ENCODE data around the gene TOPORS.

Gene TOPORS

DNA sequence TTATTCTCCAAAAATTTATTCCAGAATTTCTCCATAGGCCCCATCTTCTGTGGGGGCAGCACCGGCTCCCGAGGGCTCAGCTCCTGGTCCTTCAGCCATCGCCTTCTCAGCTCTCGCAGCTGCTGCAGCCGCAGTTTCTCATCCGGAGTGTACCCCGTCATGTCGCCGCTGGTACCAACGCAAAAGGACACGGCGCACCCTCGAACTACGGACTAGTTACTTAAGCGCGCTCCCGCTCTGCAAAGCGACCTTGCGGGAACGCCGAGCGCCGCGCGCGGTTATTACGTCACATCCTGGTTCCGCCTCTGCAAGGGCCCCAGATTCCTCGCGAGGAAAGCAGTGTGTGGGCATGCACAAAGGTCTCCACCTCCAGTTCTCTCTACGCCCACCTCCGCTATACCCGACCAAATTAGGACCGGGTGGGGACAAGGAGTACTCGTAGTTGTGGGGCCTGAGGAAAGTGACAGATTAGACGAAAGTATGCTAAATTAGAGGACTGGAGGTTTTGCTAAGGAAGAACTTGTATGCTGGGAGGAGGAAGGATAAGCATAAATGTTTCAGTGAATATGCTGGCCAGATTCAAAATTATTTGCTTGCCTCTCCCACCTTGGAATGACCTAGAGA, 20.6 kb upstream of the TOPORS start, which contains the start of gene NDUFB6:
Gene NDUFB6 (minus strand): TSS at position 260 of the 624 bp plus-strand sequence. CDS start 99 bp downstream, at position 161.
- peaks cover 2% of the 10 kb centered on the region for H3K36me3 ChIP-seq
- H3K27me3 ChIP-seq (ENCODE audit: insufficient read depth, low read depth, severe bottlenecking), result peaks cover 11% of the 10 kb centered on the region
- TF ChIP-seq, protein P1, sequence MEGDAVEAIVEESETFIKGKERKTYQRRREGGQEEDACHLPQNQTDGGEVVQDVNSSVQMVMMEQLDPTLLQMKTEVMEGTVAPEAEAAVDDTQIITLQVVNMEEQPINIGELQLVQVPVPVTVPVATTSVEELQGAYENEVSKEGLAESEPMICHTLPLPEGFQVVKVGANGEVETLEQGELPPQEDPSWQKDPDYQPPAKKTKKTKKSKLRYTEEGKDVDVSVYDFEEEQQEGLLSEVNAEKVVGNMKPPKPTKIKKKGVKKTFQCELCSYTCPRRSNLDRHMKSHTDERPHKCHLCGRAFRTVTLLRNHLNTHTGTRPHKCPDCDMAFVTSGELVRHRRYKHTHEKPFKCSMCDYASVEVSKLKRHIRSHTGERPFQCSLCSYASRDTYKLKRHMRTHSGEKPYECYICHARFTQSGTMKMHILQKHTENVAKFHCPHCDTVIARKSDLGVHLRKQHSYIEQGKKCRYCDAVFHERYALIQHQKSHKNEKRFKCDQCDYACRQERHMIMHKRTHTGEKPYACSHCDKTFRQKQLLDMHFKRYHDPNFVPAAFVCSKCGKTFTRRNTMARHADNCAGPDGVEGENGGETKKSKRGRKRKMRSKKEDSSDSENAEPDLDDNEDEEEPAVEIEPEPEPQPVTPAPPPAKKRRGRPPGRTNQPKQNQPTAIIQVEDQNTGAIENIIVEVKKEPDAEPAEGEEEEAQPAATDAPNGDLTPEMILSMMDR (IDR thresholded peaks at IDR 0.05; ENCODE audit: low read depth, low read length), result no peak
- H3K9me3 ChIP-seq (ENCODE audit: severe bottlenecking), result no peaks in the 10 kb centered on the region
- DNase-seq, result peak; percentile 91
- H3K27ac ChIP-seq, result peak within 1 kb of the TSS; percentile 69
- H3K4me3 ChIP-seq (ENCODE audit: low read depth, low read length), result peak within 1 kb of the TSS; percentile 93

DNA sequence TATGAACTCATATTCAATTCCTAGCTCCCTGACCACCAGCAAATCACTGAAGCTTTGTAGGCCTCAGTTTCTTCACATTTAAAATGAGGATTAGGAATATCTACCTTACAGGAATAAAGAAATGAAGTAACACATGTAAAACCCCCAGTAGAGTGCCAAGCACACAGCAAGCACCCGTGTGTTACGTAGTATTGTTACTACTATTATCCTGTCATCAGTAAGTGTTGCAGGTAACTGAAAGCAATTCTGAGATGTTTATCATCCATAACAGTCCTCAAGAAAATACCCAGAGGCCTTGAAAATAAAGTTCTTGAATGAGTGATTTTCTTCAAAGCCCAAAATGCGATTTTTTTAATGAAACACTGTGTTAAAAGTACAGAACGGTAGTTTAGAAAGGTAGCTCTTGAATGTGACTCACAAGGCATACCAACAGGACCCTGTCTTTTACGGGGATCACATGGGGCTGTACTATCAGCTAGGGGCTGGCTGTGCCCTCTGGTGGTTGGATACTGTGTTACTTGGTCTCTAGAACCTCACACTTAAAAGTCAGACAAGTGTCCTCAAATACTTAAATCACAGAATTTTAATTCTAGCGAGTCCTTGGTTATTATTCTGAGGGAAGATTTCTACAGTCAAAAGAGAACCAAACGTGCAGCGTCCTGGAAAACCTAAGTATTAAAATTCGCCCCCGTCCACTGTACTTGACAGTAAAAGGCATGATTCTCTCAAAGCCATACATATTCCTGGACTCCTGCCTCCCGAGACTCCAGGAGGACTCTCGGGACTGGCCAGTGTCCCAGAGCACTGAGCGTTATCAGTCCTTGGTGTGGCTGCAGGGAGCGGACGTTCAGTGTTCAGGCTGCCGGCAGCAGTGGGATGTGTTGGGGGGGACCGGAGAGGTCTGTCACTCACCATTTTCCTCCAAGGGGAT, 19.8 kb upstream of the TOPORS start:
- Histone ChIP-seq H3K9me3 (ENCODE audit: severe bottlenecking) (no peaks in the 10 kb centered on the region), H3K36me3 (peaks cover 3% of the 10 kb centered on the region), H3K27ac (peak overlapping the region; percentile 69), H3K4me3 (ENCODE audit: low read depth, low read length) (peak overlapping the region; percentile 93), H3K27me3 (ENCODE audit: insufficient read depth, low read depth, severe bottlenecking) (peaks cover 4% of the 10 kb centered on the region)
- TF ChIP-seq, protein P1 (IDR thresholded peaks at IDR 0.05; ENCODE audit: low read depth, low read length), result peak; percentile 72
- peak; percentile 69 for DNase-seq

DNA sequence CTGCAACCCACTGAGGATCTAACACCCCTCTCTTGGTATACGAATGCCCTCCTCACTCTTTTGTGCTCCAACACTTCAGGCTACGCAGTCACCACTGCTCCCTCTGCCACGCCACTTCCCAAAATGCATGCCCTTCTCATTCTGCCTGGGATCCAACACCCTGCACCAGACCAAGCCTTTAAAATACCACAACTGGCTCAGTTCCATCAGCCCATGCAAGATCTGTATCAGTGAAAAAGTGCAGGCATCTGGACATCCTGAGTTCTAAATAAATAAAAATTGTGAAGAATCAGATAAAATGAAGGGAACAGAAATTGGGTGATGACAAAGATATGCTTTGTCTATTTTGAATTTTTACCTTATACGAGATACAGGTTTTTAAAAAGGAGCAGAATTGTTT, 17.9 kb upstream of the TOPORS start:
- Histone ChIP-seq H3K36me3 (peaks cover 8% of the 10 kb centered on the region), H3K27me3 (ENCODE audit: insufficient read depth, low read depth, severe bottlenecking) (no peaks in the 10 kb centered on the region), H3K27ac (no peak overlapping the region), H3K9me3 (ENCODE audit: severe bottlenecking) (no peaks in the 10 kb centered on the region), H3K4me3 (ENCODE audit: low read depth, low read length) (no peak overlapping the region)
- TF ChIP-seq, protein P1 (IDR thresholded peaks at IDR 0.05; ENCODE audit: low read depth, low read length), result no peak
- no peak for DNase-seq

DNA sequence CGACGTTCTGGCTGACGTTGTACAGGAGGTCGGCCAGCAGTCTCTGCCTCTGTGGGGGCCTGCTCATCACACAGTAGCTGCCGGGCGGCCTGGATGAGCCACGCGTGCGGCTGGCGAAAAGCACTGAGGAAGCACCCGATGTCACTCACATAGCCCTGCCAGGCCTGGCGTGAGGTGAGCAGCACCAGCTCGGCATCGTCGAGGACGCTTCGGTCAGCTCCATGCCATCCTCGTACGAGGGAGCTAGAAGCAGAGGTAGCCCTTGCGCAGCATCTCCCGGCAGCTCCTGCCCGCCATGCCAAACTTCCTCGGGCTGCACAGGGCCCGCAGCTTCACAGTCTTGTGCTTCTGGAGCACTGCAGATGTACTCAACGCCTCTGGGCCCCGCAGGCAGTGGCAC, 14.4 kb upstream of the TOPORS start:
- Histone ChIP-seq H3K4me3 (ENCODE audit: low read depth, low read length) (no peak overlapping the region), H3K27ac (no peak overlapping the region), H3K36me3 (peaks cover 16% of the 10 kb centered on the region), H3K9me3 (ENCODE audit: severe bottlenecking) (no peaks in the 10 kb centered on the region), H3K27me3 (ENCODE audit: insufficient read depth, low read depth, severe bottlenecking) (no peaks in the 10 kb centered on the region)
- DNase-seq, result no peak
- TF ChIP-seq, protein P1 (IDR thresholded peaks at IDR 0.05; ENCODE audit: low read depth, low read length), result no peak

DNA sequence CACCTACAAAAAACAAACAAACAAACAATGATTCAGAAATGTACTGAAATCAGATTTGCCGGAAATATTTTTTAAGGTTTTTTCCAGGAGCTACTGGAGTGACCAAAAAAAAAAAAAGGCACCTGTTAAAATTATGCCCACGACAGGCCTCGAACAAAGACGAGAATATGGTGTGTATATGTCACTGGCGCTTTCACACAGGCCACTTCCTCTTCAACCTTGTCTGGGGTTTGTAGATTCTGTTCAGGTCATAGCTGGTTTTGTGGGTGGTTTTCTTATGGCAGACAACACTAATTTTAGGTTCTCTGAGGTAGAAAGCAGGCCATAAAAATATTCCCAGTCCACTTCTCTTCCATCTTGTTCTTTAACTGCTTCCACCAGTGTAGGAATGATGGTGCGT, 13.6 kb upstream of the TOPORS start:
- DNase-seq, result no peak
- TF ChIP-seq, protein P1 (IDR thresholded peaks at IDR 0.05; ENCODE audit: low read depth, low read length), result no peak
- H3K27me3 ChIP-seq (ENCODE audit: insufficient read depth, low read depth, severe bottlenecking), result no peaks in the 10 kb centered on the region
- no peak overlapping the region for H3K27ac ChIP-seq
- H3K9me3 ChIP-seq (ENCODE audit: severe bottlenecking), result no peaks in the 10 kb centered on the region
- H3K36me3 ChIP-seq, result peaks cover 16% of the 10 kb centered on the region
- H3K4me3 ChIP-seq (ENCODE audit: low read depth, low read length), result no peak overlapping the region
